GM19438 (cell line): ENCODE measurements around the gene GRK2.
"Not testable (repeated sequence)": the region's sequence is repeated elsewhere in the genome, so short reads cannot be mapped to it uniquely, and the experiment has no call there.

ENCODE experiments used
- ATAC-seq: cut with Tn5 transposase; IDR thresholded peaks from one replicate; pipeline ENCODE4 v1.9.1; 2021; ENCODE audit warnings: low read depth; ENCODE audit not compliant: unreplicated experiment

Gene GRK2

DNA sequence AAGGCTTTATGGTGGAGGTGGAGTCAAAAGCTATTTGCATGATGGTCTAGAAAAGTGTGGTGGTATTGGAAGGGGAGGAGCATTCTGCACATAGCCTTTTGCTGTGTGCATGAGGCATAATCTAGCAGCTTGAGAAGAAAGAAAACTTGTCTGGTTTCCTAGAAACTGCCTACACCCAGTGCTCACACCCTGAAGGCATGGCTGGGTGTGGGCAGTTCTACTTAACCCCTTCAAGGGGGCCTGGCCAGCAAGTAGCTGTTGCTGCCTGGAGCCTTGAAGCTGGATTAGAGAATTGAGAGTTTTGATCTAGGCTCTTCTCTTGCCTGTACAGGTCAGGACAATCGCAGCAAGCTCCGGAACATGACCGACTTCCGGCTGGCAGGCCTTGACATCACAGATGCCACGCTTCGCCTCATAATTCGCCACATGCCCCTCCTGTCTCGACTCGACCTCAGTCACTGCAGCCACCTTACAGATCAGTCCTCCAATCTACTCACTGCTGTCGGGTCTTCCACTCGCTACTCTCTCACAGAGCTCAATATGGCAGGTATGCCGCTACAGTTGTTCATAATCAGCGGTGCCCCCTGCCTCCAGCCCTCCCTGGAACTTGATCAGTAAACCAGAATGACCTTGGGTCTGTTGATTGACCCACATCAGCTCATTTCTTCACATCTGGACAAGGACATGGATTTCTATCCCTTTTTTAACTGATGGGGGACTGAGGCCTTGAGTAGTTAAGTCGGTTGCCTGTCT is 12.2 kb upstream of the GRK2 start:
- ATAC-seq, result no peak

DNA sequence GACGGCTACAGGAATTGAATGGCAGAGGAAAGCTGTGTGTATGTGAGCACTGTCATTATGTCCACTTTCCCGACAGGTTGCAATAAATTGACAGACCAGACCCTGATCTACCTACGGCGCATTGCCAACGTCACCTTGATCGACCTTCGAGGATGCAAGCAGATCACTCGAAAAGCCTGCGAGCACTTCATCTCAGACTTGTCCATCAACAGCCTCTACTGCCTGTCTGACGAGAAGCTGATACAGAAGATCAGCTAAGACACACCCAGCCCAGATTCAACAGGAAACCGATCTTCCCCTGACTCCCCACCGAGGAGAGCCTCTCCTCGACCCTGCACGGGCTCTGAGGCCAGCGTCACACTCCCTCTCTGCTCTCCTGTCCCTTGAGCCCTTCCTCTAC is 11.5 kb upstream of the GRK2 start:
- no peak for ATAC-seq

DNA sequence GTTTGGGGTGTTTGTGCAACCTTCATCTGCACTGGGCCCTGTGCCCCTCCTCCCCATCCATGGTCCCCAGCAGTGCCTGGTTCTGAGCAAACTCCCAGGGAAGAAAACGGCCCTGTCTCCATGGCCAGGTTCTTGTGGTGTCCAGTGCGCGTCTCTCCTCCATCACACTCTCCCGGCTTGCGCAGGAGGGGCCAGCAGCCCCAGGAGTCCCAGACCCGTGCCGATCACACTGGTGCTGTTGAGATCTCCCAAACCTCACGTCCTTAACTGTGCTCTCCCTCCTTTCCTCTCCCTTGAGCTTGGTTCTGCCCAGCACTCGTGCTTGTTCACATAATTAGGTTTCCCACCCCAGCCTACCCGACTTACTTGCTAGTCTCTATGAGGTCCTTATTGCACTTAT is 10.9 kb upstream of the GRK2 start:
- ATAC-seq, result no peak

DNA sequence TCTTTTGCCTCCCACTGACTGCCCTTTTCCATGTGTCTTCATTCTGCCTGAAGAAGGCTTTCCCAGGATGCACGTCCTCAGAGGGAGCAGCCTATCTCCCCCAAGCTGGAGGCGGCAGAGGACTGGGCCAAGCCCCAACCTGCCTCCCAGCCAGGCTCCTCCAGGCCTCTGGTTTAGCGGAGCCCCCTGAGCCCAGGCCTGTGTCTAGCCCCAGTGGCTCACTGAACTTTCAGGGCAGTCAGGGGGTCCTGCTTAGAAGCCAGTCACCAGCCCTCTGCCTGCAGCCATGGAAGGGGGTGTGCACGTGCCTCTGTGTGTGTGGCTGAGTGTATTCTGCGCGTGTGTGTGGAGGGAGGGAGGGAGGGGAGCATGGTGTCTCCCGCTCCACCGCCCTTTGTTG is 10.4 kb upstream of the GRK2 start:
- ATAC-seq, result no peak

DNA sequence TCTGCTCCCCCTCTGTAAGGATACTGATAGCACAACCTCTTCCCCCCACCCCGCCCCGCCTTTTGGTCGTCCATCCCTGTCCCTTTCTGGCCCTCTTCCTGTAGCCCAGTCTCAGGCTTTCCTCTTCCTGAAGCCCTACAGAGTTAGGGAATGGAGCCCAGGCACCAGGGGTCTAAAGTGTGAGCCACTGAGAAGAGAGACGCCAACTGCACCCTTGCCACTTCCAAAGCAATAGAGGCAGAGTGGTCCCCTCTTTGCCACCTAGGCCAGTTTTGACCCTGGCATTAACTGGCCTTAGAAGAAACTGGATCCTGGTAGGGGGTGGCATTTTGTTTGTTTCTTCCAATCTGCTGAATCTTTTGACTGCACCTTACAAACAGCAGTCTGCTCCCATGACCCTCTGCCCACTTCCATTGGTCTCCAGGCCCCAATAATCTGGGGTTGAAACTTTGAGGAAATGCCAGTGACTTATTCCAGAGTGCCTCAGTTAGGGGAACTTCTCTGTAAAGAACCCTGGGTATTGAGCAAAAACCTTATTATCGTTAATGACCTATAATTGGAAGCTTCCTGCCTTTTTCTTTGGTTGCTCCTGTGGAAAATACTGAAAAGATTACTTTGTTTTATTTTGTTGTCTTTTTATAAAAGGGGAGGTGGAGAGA is 9.7 kb upstream of the GRK2 start:
- no peak for ATAC-seq

DNA sequence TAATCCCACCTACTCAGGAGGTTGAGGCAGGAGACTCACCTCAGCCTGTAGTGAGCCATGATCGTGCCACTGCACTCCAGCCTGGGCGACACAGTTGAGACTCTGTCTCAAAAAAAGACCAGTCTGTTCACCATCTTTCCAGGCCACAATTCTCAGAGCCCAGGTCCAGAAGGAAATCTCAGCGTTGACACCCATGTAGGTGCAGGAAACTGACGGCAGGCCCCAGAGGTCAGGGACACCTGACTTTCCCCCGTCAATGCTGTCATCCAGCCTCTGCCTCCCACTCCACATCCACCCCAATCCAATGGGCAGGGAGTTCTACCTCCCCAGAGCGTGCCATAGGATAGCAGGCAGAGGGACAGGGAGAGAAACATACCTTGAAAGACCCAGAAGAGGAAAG is 5.9 kb upstream of the GRK2 start:
- ATAC-seq, result no peak

DNA sequence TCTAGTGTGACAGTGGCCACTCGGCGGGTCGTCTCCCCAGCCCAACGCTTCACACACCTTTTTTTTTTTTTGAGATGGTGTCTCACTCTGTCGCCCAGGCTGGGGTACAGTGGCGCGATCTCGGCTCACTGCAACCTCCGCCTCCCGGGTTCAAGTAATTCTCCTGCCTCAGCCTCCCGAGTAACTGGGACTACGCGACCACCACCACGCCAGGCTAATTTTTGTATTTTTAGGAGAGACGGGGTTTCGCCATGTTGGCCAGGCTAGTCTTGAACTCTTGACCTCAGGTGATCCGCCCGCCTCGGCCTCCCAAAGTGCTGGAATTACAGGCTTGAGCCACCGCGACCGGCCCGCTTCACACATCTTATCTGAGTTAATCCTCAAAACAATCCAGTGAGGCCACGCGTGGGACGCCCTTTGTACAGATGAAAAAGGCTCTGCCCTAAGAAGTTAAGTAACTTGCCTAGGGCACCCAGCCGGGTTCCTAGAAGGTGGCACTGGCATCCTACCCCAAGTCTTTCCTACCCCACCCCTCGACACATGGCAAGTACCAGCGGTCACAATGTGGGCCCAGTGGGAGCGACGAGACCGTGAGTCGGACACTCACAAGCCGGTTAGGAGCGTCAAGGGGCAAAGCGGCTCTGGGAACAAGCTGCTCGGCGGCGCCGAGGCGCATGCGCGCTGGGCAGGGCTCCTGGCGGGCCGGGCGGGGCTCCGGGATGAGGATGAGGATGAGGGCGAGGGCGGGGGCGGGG is 5.2 kb upstream of the GRK2 start:
- not testable (repeated sequence) for ATAC-seq

DNA sequence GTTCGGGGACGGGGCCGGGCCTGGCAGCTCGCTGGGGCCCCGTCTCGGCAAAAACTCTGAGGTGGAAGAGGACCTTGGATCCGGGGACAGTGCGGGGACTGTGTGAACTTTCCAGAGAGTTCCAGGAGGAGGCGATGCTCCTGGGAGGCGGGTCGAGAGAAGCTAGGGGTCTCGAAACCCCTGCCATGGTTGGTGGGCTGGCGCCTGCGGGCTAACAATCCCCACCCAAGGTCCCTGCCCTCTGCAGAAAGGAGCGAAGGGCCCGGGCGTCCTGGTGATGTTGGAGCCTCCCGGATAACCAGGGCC is 4.7 kb upstream of the GRK2 start:
- ATAC-seq, result no peak

DNA sequence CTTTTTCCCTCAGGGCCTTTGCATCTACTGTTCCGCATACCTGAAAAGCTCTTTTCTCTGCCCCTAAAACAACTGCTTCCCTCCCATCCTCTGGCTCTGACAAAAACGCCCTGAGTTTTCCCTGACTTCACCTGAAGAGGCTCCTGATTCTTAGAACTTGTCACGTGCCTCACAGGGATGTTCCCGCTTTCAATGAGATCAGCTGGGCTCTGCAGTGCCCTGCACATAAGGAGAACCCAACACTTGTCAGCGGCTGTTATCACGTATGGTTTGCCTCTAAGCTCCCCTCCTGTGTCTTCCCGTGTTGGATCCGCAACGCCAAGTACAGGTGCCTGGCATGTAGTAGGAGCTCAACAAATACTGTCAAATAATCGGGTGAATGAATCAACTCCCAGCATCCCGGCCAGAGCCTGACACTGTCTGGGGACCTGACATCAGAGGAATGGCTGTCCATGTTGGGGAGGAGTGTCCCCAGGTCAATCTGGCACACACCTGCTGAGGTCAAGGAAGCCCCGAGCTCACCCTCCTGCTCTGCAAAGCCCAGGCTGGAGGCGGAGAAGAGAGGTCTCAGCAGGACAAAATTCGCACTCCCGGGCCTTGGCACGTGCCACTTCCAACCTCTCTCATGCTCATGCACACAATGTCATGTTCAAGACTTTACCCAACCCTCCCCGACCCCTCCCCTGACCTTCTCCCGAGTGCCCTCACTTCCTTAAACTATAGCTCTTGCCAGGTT is 4.2 kb upstream of the GRK2 start:
- no peak for ATAC-seq

DNA sequence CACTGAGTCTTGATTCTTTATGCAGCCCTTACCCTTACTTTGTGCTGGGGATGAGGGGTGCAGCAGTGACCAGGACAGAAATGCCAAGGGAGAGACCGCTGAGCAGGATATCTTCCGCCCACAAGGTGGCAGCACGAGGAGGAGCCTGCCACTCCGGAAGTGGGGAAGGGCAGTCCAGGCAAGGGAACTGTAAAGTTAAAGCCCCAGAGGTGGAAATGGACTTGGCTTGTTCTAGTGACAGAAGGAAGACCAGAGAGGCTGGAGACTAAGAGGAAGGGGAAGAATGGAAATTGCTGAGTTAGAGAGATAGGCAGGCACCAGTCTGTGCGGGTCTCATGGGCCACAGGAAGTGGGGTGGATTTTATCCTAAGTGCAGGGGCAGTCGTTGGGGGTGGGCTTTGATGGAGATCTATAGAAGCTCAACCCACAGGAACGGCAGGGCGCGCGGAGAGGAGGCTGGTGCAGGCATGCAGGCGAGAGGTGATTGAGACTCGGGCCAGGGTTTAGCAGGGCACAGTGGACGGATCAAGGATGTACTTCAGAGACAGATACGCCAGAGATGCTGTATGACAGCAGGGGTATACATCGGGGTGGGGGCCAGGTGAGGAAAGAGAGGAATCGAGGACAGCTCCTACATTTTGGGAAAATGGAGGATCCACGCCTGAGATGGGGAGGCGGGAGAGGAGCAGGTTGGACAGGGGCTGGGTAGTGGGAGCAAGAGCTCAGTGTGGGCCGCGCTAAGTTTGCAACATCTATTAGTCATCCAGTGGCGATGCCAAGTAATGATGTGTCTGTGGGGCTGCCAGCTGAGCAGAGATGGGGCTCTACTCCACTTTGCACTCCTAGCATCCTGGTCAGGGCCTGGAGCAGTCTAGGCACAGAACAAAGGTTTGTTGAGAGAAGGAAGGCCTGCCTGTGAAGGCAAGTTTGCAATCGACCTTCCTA is 3.3 kb upstream of the GRK2 start:
- ATAC-seq, result no peak

DNA sequence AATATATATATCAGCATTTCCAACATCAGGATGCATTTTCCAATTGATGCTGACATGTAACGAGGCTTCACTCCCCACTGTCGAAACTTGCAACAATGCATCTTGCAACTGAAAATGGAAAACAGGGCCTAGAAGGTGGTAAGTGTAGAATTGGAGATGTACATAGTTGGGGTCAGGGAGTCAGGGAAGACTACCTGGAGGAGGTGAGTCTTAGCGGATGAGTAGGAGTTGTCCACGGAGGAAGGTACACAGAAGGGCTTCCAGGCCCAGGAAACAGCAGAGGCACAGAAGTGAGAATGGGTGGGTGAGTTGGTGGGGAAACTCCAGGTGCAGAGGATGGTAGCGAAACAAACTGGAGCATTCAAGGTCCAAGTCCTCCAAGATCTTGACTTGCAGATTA is 2.0 kb upstream of the GRK2 start:
- ATAC-seq, result no peak

DNA sequence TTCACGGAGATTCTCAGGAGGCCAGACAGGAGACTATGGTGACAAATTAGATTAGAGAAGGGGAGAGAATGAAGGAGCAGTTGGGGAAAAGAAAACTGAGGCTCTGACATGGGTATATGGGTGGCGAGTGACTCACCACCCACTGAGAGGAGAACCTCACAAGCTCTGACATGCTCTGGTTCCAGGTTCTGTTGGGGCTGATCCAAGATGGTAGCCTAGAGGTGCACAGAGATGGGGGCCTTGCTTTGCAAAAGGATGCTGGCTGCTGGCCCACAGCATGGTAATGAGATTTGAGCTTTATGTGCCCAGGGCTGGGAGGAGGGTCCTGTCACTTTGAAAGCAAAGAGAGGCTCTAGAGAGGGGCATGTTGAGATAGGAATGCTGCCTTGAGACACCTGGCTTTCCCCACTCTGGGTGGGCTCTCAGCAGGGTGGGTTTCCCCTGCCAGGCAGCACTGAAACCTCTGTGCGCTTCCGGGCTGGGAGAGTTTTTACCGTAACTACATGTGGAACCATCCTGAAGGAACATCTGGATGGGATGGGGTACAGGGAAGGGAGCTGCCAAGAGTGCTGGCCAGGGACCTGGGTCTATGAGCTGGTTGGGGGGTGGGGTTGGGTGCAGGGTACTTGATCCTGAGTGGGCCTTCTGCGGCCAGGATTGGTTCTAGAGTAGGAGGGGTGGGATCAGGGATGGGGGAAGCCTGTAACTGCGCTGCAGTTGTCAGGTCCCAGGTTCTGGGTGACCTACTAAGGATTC is 1.2 kb upstream of the GRK2 start:
- no peak for ATAC-seq

DNA sequence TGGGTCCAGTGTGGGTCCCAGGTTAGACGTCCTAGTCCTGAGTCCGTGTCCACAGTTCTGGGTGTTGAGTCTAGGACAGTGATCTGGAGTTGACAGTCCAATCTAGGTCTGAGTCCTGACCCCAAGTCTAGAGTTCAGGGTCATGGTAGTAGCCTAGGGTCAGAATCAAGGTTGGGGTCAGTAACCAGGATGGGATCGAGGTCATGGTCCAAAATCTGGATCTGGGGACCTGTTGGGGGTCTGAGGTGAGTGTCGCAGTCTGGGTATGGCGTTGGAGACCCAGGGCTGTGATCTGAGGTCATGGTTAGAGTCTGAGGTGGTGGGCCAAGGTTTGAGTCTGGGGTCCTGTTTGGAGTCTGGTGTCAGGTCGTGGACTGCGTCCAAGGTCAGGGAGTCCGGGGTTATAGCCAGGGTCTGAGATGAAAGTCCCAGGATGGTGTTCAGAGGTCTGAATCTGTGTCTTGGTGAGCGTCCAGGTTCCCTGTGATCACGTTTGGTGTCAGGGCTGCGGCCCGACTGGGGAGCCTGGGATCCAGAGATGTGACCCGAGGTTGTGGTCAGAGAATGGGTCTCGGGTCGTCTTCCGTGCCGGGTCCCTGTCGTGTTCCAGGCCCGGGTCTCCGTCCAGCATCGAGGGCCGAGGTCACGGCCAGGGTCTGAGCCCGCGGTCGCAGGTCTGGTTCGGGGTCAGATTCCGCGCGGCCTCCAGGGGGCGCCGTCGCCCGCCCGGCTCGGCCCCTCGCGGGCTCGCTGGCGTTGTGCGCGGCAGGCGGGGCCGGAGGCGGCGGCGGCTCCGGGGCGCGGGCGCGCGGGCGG is 432 bp upstream of the GRK2 start:
- no peak for ATAC-seq

DNA sequence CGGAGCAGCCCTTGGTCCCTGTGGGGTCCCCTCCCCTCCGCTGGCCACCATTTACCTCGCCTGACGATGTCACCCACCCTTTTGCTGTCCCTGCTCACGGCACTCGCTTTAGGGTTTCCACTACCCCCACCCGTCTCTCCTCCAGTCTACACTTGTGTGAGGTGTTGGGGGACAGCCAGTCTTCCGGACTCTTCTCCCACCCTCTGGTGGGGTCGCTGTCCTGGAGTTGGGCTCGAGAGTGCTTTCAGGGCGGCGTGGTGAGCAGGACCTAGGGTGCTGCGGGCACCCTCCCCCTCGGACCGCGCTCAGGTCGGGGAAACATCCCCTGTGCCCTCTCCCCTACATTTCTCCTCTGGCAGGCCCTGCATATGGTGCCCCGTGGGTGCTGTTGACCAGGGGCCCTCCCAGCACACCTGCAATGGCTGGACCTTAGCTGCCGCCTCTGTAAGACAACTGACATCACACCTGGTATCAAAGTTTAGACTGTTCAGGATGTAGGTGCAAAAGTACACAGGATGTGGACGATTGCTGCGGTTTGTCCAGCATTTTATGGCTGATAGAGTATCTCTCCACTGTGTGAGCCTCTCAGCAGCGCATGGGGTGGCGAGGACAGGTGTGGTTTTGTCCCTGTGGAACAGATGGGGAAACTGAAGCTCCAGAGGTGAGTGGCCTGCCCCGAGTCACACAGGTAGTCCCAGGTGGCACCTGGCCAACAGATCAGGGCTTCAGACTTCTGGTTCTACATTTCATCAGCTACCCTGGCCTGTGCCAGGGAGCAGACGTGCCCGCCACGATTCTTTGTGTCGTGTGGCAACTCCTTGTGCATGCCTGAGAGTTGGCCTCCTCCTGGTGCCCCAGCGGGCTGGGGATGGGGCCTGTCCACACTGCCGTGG is 1.2 kb downstream of the GRK2 start:
- ATAC-seq, result no peak

DNA sequence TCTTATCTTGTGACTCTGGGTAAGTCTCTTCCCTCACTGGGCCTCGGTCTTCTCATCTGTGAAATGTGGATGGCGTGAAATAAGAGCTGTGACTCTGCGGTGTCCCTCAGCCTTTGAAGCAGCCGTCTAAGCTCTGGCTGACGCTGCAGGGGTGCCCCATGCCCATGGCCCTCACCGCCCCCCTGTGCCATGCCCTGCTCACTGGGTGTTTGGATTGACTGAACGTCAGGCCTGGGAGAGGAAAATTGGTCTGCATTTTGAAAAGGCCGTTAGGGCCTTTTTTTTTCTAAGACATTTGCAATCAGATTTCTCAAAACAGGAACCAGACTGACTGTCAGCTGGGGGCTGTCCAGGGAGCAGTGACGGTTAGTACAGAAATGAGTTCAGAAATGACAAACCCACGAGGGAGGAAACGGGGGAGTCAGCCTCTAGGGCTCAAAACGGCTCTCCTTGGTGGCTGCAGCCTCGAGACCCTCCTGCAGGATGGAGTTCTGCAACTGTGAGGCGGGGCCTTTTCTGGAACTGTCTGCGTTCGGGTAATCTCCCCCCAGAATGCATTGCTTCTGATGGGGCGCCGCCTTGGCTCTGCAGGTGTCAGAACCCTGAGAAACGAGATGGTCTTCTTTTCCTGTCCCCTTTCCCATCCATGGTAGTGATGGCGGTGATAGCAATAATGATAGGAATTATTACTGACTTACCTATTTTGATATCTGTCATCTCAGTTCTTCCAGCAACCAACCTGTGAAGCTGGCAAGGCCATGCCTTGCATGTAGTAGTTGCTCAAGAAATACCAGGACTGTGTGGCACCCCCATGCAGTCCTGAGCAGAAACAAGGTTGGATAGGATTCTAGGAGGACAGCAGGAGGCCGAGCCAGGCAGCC is 2.0 kb downstream of the GRK2 start:
- no peak for ATAC-seq

DNA sequence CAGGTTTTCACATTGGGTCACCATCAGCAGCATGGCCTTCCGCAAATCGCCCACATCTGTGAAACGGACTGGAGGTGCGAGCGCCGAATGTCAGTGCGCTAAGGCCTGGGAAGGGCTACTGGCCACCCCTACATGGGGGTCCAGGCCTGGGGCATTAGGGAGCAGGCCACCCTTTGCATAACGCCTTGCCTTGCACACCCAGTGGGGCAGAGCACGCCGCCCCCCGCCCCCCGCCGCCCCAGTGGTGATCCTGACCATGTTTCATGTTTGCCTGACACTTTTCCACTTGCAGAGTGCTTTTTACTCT is 2.6 kb downstream of the GRK2 start:
- ATAC-seq, result no peak
